ENCODE measurements around the gene TMCO1.

GRCh38 chr1:165698761-165699052, 70.0 kb downstream of the TMCO1 start:
- no peak for TF ChIP-seq POLR2A (IDR thresholded peaks at IDR 0.05)
- no peak for TF ChIP-seq CTCF (IDR thresholded peaks at IDR 0.05 in 4 of 5, conservative IDR thresholded peaks at IDR 0.05 in 1 of 5)
